Lung (tissue), 12 donors: ENCODE data around the gene NPC1. TPM values are rescaled to one million over a fixed set of nuclear protein-coding genes. Genes with fewer than 3 reads are reported as not detected.
A peak's percentile ranks its signal among the peaks of the same experiment; 100 is the strongest.
"Not testable (repeated sequence)": the region's sequence is repeated elsewhere in the genome, so short reads cannot be mapped to it uniquely, and the experiment has no call there.

Experiments
- ATAC-seq: fragments of 200-7000 bp; cut with Tn5 transposase; one replicate; pipeline ENCODE4 v1.9.1; 2020; ENCODE audit warnings: moderate number of reproducible peaks; ENCODE audit not compliant: insufficient read depth, low FRiP score
- DNase-seq, 3 donors: peaks; one replicate each; pipeline ENCODE4 v3.0.0-alpha.2; 2013 to 2017
- H3K27ac ChIP-seq, 2 donors: one replicate each; pipeline ENCODE4 v1.5.1; 2013; ENCODE audit warnings: mild to moderate bottlenecking in 2 of 2, moderate library complexity in 2 of 2, control low read depth in 1 of 2, inconsistent platforms in 1 of 2, low read depth in 1 of 2, low read length in 1 of 2
- H3K27me3 ChIP-seq, 3 donors: one replicate each; pipeline ENCODE4 v1.5.1; 2013; ENCODE audit warnings: low read length in 2 of 3; ENCODE audit not compliant: control insufficient read depth in 3 of 3, insufficient read depth in 3 of 3
- H3K36me3 ChIP-seq, 4 donors: one replicate each; pipeline ENCODE4 v1.5.1; 2013; ENCODE audit warnings: low read length in 4 of 4, mild to moderate bottlenecking in 1 of 4, moderate library complexity in 1 of 4; ENCODE audit not compliant: control insufficient read depth in 4 of 4, insufficient read depth in 4 of 4
- H3K4me1 ChIP-seq, 5 donors: one replicate each; pipeline ENCODE4 v1.5.1; 2013; ENCODE audit warnings: low read length in 5 of 5, mild to moderate bottlenecking in 2 of 5, moderate library complexity in 1 of 5; ENCODE audit not compliant: control insufficient read depth in 5 of 5, insufficient read depth in 5 of 5
- H3K4me3 ChIP-seq: one replicate; pipeline ENCODE4 v1.5.1; 2013; ENCODE audit warnings: mild to moderate bottlenecking, control low read depth, moderate library complexity
- H3K9ac ChIP-seq, 2 donors: one replicate each; pipeline ENCODE4 v1.5.1; 2013; ENCODE audit warnings: low read length in 2 of 2, control low read depth in 1 of 2; ENCODE audit not compliant: insufficient read depth in 1 of 2
- H3K9me3 ChIP-seq, 4 donors: one replicate each; pipeline ENCODE4 v1.5.1; 2013; ENCODE audit warnings: low read length in 3 of 4, mild to moderate bottlenecking in 1 of 4, moderate library complexity in 1 of 4; ENCODE audit not compliant: control insufficient read depth in 4 of 4, insufficient read depth in 3 of 4
- CTCF ChIP-seq: IDR thresholded peaks from 2 replicates; pipeline ENCODE4 v1.5.1; 2012; ENCODE audit warnings: mild to moderate bottlenecking; ENCODE audit errors: control extremely low read depth, extremely low read depth
- WGBS, 2 donors: extraction: QIAGEN DNeasy Blood & Tissue Kit; methylation state at CpG; one replicate each; pipeline ENCODE4 v1.1.7; 2013; 5-methylcytosine and 5-hydroxymethylcytosine counted together
- polyA plus RNA-seq, 2 donors: library from polyadenylated mRNA; stranded (reverse); fragments of 200-250 nt; gene quantifications; one replicate each; pipeline ENCODE4 v1.2.1, GENCODE V29; 2013
- total RNA-seq, 2 donors: library from RNA; depleted of rRNA in 1 of 2; stranded (reverse); fragments of >200 nt in 1 of 2; gene quantifications; one replicate each; pipeline ENCODE4 v1.2.1, GENCODE V29; 2014 to 2021
- donor health status: control.
- donor health status: control.
- donor health status: Bipolar disorder and iron deficiency.
- donor health status: healthy.
- donor health status: DM: yes; HTN: yes; CAD: no.

Gene NPC1
- total and polyA plus RNA-seq, 4 donors: 47.7 to 143 (median 73.0) TPM

DNA sequence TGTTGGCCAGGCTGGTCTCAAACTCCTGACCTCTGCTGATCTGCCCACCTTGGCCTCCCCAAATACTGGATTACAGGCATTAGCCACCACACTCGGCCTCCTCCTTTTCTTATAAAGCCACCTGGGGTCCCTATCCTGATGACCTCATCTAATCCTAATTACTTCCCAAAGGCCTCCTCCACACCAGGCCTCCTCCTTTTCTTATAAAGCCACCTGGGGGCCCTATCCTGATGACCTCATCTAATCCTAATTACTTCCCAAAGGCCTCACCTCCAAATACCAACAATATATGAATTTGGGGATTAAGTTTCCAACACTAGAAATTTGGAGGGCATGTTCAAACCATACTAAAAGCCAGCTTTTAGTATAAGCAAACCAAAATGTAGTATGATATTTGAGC, 92.7 kb downstream of the NPC1 start:
- H3K9ac ChIP-seq: no peak overlapping the region
- H3K4me3 ChIP-seq: no peak overlapping the region
- no peak for TF ChIP-seq CTCF
- H3K27ac ChIP-seq: no peak overlapping the region
- H3K36me3 ChIP-seq: no peaks in the 10 kb centered on the region
- no peak for ATAC-seq
- no peak for DNase-seq
- peaks cover 0 to 3% (median 2%) of the 10 kb centered on the region in 4 donors for H3K9me3 ChIP-seq
- WGBS, 2 donors: 92 to 98% methylated on average over 1 of the region's 1 CpG
- no peaks in the 10 kb centered on the region for H3K27me3 ChIP-seq
- peaks cover 0 to 2% (median 0%) of the 10 kb centered on the region in 5 donors for H3K4me1 ChIP-seq

DNA sequence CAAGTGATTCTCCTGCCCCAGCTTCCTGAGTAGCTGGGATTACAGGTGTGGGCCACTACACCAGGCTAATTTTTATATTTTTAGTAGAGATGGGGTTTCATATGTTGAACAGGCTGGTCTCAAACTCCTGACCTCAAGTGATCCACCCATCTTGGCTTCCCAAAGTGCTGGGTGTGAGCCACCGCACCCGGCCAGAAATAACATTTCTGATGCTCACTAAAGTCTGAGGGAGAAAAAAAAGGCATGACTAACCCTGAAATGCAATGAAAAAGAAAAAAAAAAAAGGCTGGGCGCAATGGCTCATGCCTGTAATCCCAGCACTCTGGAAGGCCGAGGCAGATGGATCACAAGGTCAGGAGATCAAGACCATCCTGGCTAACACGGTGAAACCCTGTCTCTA, 96.7 kb downstream of the NPC1 start:
- H3K9ac ChIP-seq, H3K9me3 ChIP-seq, ATAC-seq, H3K36me3 ChIP-seq, H3K4me3 ChIP-seq, DNase-seq, H3K4me1 ChIP-seq, H3K27me3 ChIP-seq, H3K27ac ChIP-seq: not testable (repeated sequence)
- 91 to 98% methylated on average over 5 of the region's 5 CpGs for whole genome bisulfite sequencing, 2 donors

DNA sequence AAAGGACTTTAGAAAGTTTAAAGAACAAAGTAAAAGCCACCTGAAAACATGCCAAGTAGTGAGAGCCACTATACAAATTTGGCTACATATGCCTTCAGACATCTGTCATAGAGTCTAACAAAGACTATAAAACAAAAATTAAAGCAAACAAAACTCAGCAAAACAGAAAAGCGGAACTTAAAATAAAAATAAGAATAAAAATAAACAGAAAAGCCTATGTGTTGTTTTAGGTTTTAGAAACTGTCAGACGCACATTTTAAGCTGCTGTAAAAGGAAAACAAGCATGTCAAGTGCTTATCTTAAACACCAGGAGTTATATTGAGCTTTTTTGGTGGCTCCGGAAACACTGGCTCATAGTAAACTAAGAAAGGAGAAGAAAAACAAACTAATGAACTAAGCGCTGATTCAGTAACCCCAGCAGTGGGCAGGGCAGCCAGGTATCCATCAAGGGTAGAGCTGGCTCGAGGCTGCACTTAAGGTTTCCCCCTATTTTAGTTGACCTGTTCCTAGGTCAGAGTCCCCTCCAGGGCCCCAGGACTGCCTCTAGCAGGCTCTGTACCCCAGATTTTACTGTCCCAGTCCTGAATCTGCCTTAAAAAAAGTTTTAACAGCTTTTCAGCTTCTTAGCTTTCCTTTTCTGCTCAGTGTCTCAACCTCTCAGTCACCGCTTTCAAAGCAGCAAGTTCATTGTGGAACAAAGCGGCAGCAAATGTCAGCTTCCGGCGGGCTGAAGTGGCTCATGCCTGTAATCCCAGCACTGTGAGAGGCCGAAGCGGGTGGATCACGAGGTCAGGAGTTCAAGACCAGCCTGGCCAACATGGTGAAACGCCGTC, 98.4 kb downstream of the NPC1 start:
- peak overlapping the region in 1 of 2 donors; percentile 38 for H3K9ac ChIP-seq
- no peaks in the 10 kb centered on the region for H3K27me3 ChIP-seq
- no peak overlapping the region for H3K4me3 ChIP-seq
- peaks cover 0 to 5% (median 4%) of the 10 kb centered on the region in 5 donors for H3K4me1 ChIP-seq
- ATAC-seq (no peak), DNase-seq (peak; percentile 43 to 64 (median 60))
- peaks cover 0 to 3% (median 2%) of the 10 kb centered on the region in 4 donors for H3K9me3 ChIP-seq
- no peaks in the 10 kb centered on the region for H3K36me3 ChIP-seq
- peak overlapping the region in 1 of 2 donors; percentile 88 for H3K27ac ChIP-seq
- TF ChIP-seq CTCF: no peak
- WGBS, 2 donors: 9 to 21% methylated on average over 14 of the region's 14 CpGs

DNA sequence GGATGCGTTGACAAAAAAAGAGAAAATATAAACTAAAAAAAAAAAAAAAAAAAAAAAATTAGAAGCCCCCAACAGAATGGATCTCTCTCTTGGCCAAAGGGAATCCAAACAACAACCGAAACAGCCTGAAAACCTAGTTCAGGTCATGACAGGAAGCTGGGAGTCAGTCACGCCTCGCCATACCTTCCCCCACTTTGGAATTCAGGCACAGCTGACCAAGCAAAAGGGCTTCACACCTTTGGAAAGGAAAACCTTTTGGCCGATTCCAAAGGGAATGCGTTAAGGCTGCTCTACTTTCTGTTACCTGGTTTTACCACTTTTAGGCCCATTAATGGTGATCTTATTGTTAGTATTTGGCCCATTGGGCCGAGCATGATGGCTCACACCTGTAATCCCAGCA, 100.9 kb downstream of the NPC1 start:
- ATAC-seq (no peak), DNase-seq (no peak)
- H3K27ac ChIP-seq: no peak overlapping the region
- no peak overlapping the region for H3K9ac ChIP-seq
- peaks cover 0 to 15% (median 6%) of the 10 kb centered on the region in 4 donors for H3K36me3 ChIP-seq
- H3K9me3 ChIP-seq: no peaks in the 10 kb centered on the region
- TF ChIP-seq CTCF: no peak
- H3K27me3 ChIP-seq: no peaks in the 10 kb centered on the region
- 91 to 97% methylated on average over 7 of the region's 7 CpGs for WGBS, 2 donors
- H3K4me1 ChIP-seq: peaks cover 0 to 5% (median 4%) of the 10 kb centered on the region in 5 donors
- H3K4me3 ChIP-seq: no peak overlapping the region
